ENCODE measurements around the gene SMG1. TPM values are rescaled to one million over a fixed set of nuclear protein-coding genes. Genes with fewer than 3 reads are reported as not detected.
A peak's percentile ranks its signal among the peaks of the same experiment; 100 is the strongest.

The SMG1 gene
- total and polyA plus RNA-seq, 10 of the 15 experiments (the other 5 are each of a cell fraction or from before 2014, with no cell fraction given) = 3.9 to 66.7 (median 37.0) TPM

- Histone ChIP-seq H3K27ac (ENCODE audit: control insufficient read depth, insufficient read depth) (peak within 1 kb of the TSS; percentile 93), H3K36me3 (ENCODE audit: control insufficient read depth in 2 of 2, insufficient read depth in 2 of 2, low read length in 1 of 2) (peaks cover 0 to under 1% of the 10 kb centered on the region in 2 experiments; a peak in 1 of 4 replicates), H3K9ac (ENCODE audit: control insufficient read depth, insufficient read depth, low read length) (peak within 1 kb of the TSS; percentile 97), H3K79me2 (ENCODE audit: control insufficient read depth, insufficient read depth, low read length) (peaks cover 45% of the 10 kb centered on the region), H3K4me2 (ENCODE audit: control insufficient read depth, insufficient read depth) (peak within 1 kb of the TSS; percentile 96), H4K20me1 (ENCODE audit: control insufficient read depth, insufficient read depth) (no peaks in the 10 kb centered on the region), H3K4me1 (ENCODE audit: control insufficient read depth, insufficient read depth, low read length) (peaks cover 12% of the 10 kb centered on the region), H3K27me3 (replicated peaks in 1 of 2; ENCODE audit: control insufficient read depth in 2 of 2, insufficient read depth in 2 of 2, low read length in 1 of 2) (no peaks in the 10 kb centered on the region), H3K4me3 (peak within 1 kb of the TSS; percentile 91), H3K9me3 (replicated peaks; ENCODE audit: control insufficient read depth, insufficient read depth, low read length) (no peaks in the 10 kb centered on the region), H2AFZ (ENCODE audit: control insufficient read depth, low read depth, low read length) (peak within 1 kb of the TSS; percentile 81)
- BruUV-seq (replicated peaks) = TSS peak; percentile 51
- ChIA-PET CTCF (interaction anchor here (0.6 to 5.3 kb wide), 26 partner anchors 8 to 359 kb away, joined by 3 to 80 read pairs (median 5); partner anchors contain the start of gene RPS15A), RAD21 (ENCODE audit: unreplicated experiment) (interaction anchor here (0.5 to 6.9 kb wide), 15 partner anchors 9 to 751 kb away, joined by 3 to 71 read pairs (median 3); partner anchors contain the start of genes COQ7 and RPS15A), POLR2A (interaction anchor here (0.9 to 8.9 kb wide), 5 partner anchors 8 to 145 kb away, joined by 3 to 128 read pairs (median 4); partner anchors contain the start of gene RPS15A), SMC1A (ENCODE audit: uncharacterized antibody, unreplicated experiment) (interaction anchor here (0.7 to 7.2 kb wide), 7 partner anchors 9 to 1489 kb away, joined by 3 to 64 read pairs (median 5); partner anchors contain the start of gene RPS15A)
- WGBS (ENCODE audit: insufficient coverage, insufficient replicate concordance, low lambda C conversion rate, missing lambda C conversion rate) = 2% methylated on average over 71 of the region's 77 CpGs
- FAIRE-seq = peak; percentile 91
- DNase-seq (ENCODE audit: low read depth, low spot score) = peak; percentile 95
- ATAC-seq = peak; percentile 97
- intact Hi-C loops (cut with micrococcal nuclease; ENCODE audit: unreplicated experiment) = loop anchor here (1.0 to 5.0 kb wide), 2 partner anchors 126 to 168 kb away; partner anchors contain the start of gene SMG1
- in situ Hi-C loops (cut with MboI) = loop anchor here (5.0 kb wide), 1 partner anchor 171 kb away; no protein-coding TSS in a partner anchor
- TF ChIP-seq TCF12 (IDR thresholded peaks at IDR 0.05; ENCODE audit: low read depth, low read length) (peak; percentile 73; the same call in 1 of the 2 replicates), TCF3 (IDR thresholded peaks at IDR 0.05; ENCODE audit: borderline replicate concordance, insufficient read depth, low read depth, low read length) (peak; percentile 78; the same call in 1 of the 2 replicates), ASH2L (IDR thresholded peaks at IDR 0.05; ENCODE audit: borderline replicate concordance, low read depth) (no peak), ZBED1 (IDR thresholded peaks at IDR 0.05; ENCODE audit: borderline replicate concordance) (0 out of 2 replicates have a peak, but pooled peaks have one; percentile 53), BHLHE40 (IDR thresholded peaks at IDR 0.05; ENCODE audit: borderline replicate concordance in 1 of 2, low read depth in 2 of 2, low read length in 1 of 2) (peak in 1 of 2 experiments; percentile 51; a peak in 2 of 4 replicates), SREBF1 (IDR thresholded peaks at IDR 0.05; ENCODE audit: low read length) (no peak), E2F4 (IDR thresholded peaks at IDR 0.05; ENCODE audit: low read depth, low read length) (peak; percentile 81), STAT3 (IDR thresholded peaks at IDR 0.05; ENCODE audit: low read depth, low read length) (no peak), NFIC (IDR thresholded peaks at IDR 0.05; ENCODE audit: low read depth, low read length) (no peak), NR2C1 (IDR thresholded peaks at IDR 0.05) (peak; percentile 92), GABPA (IDR thresholded peaks at IDR 0.05; ENCODE audit: low read depth) (0 out of 2 replicates have a peak, but pooled peaks have one; percentile 10), PAX5 (IDR thresholded peaks at IDR 0.05; ENCODE audit: borderline replicate concordance, low read depth, low read length) (peak; percentile 42; the same call in 1 of the 2 replicates), SMAD1 (IDR thresholded peaks at IDR 0.05; ENCODE audit: low read depth, partially characterized antibody) (peak; percentile 64), CBFB (IDR thresholded peaks at IDR 0.05; ENCODE audit: low read depth) (peak; percentile 100), JUND (IDR thresholded peaks at IDR 0.05; ENCODE audit: low read depth, low read length) (0 out of 2 replicates have a peak, but pooled peaks have one; percentile 7), USF1 (IDR thresholded peaks at IDR 0.05; ENCODE audit: borderline replicate concordance, extremely low read length, insufficient read depth, low read depth, low read length) (peak; percentile 18)
- TF ChIP-seq, protein P1, sequence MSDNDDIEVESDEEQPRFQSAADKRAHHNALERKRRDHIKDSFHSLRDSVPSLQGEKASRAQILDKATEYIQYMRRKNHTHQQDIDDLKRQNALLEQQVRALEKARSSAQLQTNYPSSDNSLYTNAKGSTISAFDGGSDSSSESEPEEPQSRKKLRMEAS (IDR thresholded peaks at IDR 0.05; ENCODE audit: low read depth, low read length) = peak; percentile 78; the same call in 1 of the 2 replicates
- TF ChIP-seq, protein P2, sequence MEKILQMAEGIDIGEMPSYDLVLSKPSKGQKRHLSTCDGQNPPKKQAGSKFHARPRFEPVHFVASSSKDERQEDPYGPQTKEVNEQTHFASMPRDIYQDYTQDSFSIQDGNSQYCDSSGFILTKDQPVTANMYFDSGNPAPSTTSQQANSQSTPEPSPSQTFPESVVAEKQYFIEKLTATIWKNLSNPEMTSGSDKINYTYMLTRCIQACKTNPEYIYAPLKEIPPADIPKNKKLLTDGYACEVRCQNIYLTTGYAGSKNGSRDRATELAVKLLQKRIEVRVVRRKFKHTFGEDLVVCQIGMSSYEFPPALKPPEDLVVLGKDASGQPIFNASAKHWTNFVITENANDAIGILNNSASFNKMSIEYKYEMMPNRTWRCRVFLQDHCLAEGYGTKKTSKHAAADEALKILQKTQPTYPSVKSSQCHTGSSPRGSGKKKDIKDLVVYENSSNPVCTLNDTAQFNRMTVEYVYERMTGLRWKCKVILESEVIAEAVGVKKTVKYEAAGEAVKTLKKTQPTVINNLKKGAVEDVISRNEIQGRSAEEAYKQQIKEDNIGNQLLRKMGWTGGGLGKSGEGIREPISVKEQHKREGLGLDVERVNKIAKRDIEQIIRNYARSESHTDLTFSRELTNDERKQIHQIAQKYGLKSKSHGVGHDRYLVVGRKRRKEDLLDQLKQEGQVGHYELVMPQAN (conservative IDR thresholded peaks at IDR 0.05) = peak; percentile 89
These were observed 124.8 kb downstream of the SMG1 start, which contains the start of gene ARL6IP1 for GRCh38 chr16:18801145-18801972. TSS of gene ARL6IP1 (minus strand) at chr16:18801549. CDS start at chr16:18801466, 83 bp downstream.

Measured in GM12878 (cell line).